EH (cell line): ENCODE data around the gene DYNLT2B.
"Not testable (repeated sequence)": the region's sequence is repeated elsewhere in the genome, so short reads cannot be mapped to it uniquely, and the experiment has no call there.

Source experiments
- DNase-seq: peaks from one replicate; pipeline ENCODE4 v3.0.0-alpha.2; 2015; ENCODE audit warnings: low read depth

The DYNLT2B gene

GRCh38 chr3:196317687-196318467 is at the start of gene DYNLT2B:
TSS of gene DYNLT2B (minus strand) at chr3:196318240. CDS start at chr3:196318152, 88 bp downstream.
- peak; percentile 92 for DNase-seq

GRCh38 chr3:196365736-196366135 is 47.7 kb upstream of the DYNLT2B start:
- no peak for DNase-seq

GRCh38 chr3:196360586-196360985 is 42.5 kb upstream of the DYNLT2B start:
- no peak for DNase-seq

GRCh38 chr3:196358540-196358939 is 40.5 kb upstream of the DYNLT2B start:
- DNase-seq: not testable (repeated sequence)

- DNase-seq: no peak
Observed at GRCh38 chr3:196357905-196358304, 39.9 kb upstream of the DYNLT2B start.

- DNase-seq: no peak
Observed at GRCh38 chr3:196356556-196356955, 38.5 kb upstream of the DYNLT2B start.

- no peak for DNase-seq
Observed at GRCh38 chr3:196355668-196356067, 37.6 kb upstream of the DYNLT2B start.

GRCh38 chr3:196354132-196354531 is 36.1 kb upstream of the DYNLT2B start:
- no peak for DNase-seq

- DNase-seq: no peak
Observed at GRCh38 chr3:196351541-196351940, 33.5 kb upstream of the DYNLT2B start.

GRCh38 chr3:196350067-196350466 is 32.0 kb upstream of the DYNLT2B start:
- DNase-seq: no peak

GRCh38 chr3:196348698-196349097 is 30.7 kb upstream of the DYNLT2B start:
- no peak for DNase-seq

GRCh38 chr3:196344663-196345062 is 26.6 kb upstream of the DYNLT2B start:
- DNase-seq: no peak

- DNase-seq: not testable (repeated sequence)
Observed at GRCh38 chr3:196343917-196344316, 25.9 kb upstream of the DYNLT2B start.

- DNase-seq: peak; percentile 62
Observed at GRCh38 chr3:196341137-196341536, 23.1 kb upstream of the DYNLT2B start.

- DNase-seq: no peak
Observed at GRCh38 chr3:196340466-196340865, 22.4 kb upstream of the DYNLT2B start.

- peak; percentile 70 for DNase-seq
Observed at GRCh38 chr3:196339493-196340254, 21.6 kb upstream of the DYNLT2B start.

GRCh38 chr3:196339044-196339443 is 21.0 kb upstream of the DYNLT2B start:
- no peak for DNase-seq

- no peak for DNase-seq
Observed at GRCh38 chr3:196336319-196337145, 18.5 kb upstream of the DYNLT2B start.

GRCh38 chr3:196335503-196335948 is 17.5 kb upstream of the DYNLT2B start:
- no peak for DNase-seq

GRCh38 chr3:196334982-196335381 is 16.9 kb upstream of the DYNLT2B start:
- no peak for DNase-seq

GRCh38 chr3:196332168-196332567 is 14.1 kb upstream of the DYNLT2B start:
- no peak for DNase-seq

GRCh38 chr3:196327405-196327804 is 9.4 kb upstream of the DYNLT2B start:
- DNase-seq: peak; percentile 50
